Mammary epithelial cell (primary cell): ENCODE data around the gene MAP3K15.

ENCODE experiments used
- EZH2 ChIP-seq: IDR thresholded peaks from 2 replicates; pipeline ENCODE4 v1.6.1; 2012; ENCODE audit warnings: low read length, inconsistent platforms, borderline replicate concordance
- TF ChIP-seq, protein P1 (sequence below), 2 donors: IDR thresholded peaks in 1 of 2; conservative IDR thresholded peaks in 1 of 2; 2 replicates each; pipeline ENCODE4 v1.5.1; 2011 to 2012; ENCODE audit warnings: inconsistent platforms in 2 of 2, low read length in 2 of 2, mild to moderate bottlenecking in 2 of 2, control low read depth in 1 of 2, low read depth in 1 of 2; ENCODE audit not compliant: insufficient read depth in 1 of 2; ENCODE audit errors: extremely low read depth in 1 of 2

DNA sequence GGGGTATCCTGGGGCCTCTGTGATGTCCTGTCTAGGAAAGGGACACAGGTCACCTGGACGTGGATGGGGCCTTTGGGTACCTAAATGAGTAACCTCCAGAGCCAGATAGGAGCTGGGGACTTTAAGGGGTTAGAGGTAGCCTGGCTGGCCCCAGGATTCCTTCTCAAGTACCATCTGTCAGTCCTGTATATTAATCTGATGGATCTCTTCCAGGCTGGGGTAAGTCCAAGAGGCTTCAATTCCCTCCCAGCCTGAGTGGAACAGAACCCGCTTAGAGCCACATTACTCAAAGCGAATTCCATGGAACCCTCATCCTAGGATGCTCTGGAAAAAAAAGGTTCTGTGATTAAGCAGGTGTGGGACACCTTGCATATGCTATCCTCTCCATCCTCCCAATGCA, 24.8 kb upstream of the MAP3K15 start:
- TF ChIP-seq, protein P1, sequence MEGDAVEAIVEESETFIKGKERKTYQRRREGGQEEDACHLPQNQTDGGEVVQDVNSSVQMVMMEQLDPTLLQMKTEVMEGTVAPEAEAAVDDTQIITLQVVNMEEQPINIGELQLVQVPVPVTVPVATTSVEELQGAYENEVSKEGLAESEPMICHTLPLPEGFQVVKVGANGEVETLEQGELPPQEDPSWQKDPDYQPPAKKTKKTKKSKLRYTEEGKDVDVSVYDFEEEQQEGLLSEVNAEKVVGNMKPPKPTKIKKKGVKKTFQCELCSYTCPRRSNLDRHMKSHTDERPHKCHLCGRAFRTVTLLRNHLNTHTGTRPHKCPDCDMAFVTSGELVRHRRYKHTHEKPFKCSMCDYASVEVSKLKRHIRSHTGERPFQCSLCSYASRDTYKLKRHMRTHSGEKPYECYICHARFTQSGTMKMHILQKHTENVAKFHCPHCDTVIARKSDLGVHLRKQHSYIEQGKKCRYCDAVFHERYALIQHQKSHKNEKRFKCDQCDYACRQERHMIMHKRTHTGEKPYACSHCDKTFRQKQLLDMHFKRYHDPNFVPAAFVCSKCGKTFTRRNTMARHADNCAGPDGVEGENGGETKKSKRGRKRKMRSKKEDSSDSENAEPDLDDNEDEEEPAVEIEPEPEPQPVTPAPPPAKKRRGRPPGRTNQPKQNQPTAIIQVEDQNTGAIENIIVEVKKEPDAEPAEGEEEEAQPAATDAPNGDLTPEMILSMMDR (conservative IDR thresholded peaks at IDR 0.05 in 1 of 2, IDR thresholded peaks at IDR 0.05 in 1 of 2; ENCODE audit: extremely low read depth in 1 of 2, insufficient read depth in 1 of 2, low read depth in 1 of 2, low read length in 2 of 2) = no peak
- TF ChIP-seq EZH2 = no peak
